NCI-H748 (cell line): ENCODE results near the gene TSGA10.
"Not testable (repeated sequence)": the region's sequence is repeated elsewhere in the genome, so short reads cannot be mapped to it uniquely, and the experiment has no call there.

ENCODE experiments used
- DNase-seq: peaks from one replicate; lab custom pipeline; 2025; ENCODE audit not compliant: unreplicated experiment; lab: John Stamatoyannopoulos, UW

TSGA10 gene

DNA sequence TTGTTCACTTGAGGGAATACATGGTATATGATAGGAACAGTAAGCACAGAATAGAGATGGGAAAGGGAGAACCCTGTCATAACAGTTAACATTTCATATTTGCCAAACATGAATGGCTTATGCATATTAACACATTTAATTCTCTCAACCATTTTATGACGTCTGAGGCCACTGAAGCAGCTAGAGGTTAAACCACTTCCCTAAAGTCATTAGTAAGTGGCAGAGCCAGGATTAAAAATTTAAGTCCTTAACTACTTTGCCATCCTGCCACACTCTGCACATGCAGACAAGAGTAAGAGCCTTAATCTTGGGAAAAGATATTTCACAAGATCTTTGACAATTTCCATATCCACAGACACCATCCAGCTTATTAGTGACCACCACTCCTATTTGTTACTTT lies 2.1 kb upstream of the TSGA10 start:
- no peak for DNase-seq

DNA sequence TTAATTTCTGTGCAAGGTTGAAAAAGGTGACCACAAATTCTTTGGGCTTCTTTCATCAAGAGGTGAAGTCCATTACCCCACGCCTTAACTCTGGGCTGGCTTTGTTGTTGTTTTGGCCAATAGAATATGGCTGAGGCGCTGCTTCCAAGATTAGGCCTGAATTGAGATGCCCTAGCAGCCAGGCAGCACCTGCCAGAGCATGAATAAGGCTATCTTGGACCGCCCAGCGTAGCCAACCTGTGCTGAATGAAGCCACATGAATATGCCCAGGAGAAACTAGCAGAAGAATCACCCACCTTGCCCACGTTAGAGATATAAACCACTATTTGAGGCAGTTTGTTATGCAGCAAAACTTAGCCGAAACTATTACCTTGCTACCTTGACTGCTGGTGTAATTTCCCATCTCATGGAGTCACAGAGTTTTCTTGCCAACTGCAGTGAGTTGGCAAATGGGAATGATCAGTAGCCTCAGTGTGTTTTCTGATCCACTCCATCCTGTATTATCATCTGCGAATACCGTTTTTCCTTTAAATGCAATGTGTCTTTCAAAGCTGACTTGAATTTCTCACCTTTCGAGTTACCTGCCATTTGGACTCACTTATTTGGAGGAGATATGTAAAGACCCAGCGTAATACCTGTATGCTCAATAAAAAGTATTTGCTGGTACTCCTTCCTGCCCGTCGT lies 679 bp downstream of the TSGA10 start:
- DNase-seq, result peak; percentile 8

DNA sequence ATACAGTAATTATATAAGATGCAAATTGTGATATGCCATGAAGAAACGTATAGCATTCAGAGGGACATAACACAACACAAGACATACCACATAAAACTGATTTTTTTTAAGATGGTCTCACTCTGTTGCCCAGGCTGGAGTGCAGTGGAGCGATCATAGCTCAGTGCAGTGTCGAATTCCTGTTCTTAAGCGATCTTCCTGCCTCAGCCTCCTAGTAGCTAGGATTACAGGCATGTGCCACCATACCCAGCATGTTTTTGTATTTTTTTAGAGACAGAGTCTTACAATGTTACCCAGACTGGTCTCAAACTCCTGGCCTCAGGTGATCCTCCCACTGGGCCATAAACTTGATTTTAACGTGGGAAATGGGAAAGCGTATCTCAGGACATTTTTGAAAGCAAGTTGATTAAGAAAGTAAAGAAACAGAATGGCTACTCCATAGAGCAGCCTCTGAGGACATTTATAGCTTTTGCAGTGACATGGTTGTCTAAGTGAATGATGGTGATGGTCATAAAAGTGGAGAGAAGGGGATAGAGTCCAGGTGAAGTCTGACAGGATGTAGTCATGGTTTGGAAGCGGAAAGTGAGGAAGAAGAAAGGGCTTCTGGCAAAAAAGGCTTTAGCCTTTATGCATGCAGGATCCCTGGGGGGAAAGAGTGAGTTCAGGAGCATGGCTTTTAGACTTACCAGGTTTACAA lies 2.4 kb downstream of the TSGA10 start:
- no peak for DNase-seq

DNA sequence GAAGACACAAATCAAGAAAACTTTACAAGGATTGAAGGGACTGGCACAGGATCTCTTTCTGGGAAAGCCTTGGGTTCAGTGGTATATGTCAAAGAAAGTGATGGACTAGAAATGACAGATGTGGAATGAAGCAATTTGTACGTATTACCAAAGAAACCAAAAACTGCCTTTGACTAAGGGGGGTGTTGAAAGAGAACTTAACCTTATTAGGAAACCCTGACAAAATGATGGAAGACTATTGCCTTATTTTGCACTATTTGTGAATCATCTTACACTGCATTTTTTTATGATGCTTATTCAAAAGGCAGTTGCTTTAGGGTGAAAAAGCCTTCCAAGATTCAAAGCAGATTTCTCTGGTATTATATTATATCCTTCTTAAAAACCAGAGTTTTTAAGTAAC lies 4.0 kb downstream of the TSGA10 start:
- DNase-seq, result no peak

DNA sequence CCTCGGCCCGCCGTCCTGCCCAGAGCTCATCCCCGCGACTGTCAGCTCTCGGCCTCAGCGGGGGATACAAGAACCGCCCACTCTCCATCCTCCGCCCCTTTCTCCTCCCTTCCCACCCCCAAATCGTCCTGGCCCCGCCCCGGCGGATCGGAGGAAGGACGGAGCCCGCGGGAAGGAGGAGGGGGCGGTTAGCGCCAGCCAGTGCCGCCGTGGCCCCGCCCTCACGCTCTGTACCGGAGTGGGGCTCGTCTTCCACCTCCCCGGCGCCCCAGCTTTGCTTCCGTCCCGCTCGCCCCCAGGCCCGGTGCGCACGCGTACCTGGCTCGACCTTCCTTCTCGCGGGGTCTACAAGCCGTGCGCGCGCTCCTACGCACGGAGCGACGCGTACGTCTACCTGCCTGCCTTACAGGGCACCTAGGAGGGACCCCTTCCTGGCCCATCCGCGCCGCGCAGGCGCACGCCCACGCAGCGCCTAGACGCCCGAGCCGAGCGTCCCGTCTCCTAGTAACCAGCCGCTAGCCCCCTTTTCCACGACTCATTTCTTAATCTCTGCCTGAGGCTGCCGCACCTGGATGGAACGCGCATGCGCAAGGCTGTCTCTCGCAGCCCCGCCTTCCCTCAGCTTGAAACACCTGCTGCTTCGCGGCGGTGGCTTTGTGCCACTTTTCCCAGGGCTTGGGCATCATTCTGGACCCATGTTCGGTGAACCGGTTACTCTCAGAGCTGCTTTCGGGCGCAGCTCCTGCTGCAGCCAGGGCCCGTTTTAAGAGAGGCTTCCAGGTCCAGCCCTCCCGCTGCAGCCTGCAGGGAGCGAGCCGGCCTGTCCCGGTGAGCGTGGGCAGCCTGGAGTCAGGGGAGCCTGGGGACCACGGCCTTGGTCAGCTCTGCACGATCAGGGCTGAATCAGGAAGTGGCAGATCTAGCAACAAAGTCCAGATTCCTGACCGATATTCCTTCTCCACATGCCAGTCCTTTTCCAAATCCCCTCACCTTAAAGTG lies 13.3 kb downstream of the TSGA10 start, which contains the start of gene C2orf15:
Gene C2orf15 (plus strand): TSS at position 598 of the 999 bp plus-strand sequence. CDS start 8,852 bp downstream, outside the sequence.
- peak; percentile 97 for DNase-seq

DNA sequence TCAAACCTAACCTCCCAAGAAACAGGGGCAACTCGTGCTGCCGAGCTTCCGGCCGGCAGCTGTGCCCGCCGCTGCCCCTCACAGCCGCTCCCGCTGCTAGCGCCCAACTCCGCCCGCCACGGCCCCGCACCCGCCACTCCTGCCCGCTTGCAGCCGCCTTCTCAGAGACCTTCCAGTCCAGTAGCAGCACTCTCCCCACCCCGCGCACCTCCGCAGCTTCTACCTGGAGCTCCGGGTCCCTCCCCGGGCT lies 14.0 kb downstream of the TSGA10 start:
- peak; percentile 84 for DNase-seq

DNA sequence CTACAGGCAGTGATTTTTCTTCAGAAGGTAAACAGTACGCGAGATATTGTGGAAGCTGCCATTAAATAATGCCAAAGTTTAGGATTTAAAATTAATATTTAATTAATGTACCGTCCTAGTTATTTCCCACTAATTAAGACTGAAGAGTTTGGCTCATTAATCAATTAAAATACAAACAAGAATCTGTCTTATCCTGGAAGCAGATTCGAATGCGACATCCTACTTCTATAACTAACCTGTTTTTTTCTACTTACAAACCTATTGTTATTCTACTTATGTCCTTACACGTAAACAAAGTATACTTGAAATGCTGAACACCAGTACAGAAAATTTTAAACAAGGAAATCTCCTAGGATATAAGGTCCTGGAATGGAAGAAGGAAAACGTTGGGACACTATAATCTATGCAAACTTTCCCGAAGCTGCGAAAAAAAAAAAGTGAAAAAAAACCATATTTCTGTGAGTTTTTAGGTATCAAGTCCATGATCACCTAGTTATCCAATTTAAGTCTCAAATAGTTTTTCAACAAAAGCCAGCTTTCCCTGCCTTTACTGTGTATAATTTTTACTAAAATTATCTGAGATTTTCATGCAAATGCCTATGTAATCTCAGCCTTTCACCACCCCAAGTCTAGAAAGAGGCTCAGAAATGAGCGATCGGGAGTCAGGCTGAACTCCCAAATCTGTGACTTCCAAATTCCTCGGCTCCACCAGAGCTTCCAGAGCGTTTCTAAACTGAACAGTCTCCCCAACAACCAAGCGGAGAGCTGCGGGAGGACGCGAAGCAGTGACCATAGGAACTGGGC lies 14.5 kb downstream of the TSGA10 start:
- DNase-seq, result no peak

DNA sequence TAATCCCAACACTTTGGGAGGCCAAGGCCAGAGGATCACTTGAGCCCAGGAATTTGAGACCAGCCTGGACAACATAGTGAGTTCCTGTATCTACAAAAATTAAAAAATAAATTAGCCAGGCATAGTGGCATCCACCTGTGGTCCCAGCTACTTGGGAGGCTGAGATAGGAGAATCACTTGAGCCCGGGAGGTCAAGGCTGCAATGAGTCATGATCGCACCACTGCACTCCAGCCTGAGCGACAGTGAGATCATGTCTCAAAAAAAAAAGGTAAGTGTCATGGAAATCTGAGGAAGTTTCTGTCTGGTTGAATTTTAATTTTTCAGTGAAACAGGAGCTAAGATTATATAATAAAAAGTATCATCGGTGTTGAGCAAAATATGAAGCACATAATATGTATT lies 15.7 kb downstream of the TSGA10 start:
- DNase-seq, result no peak

DNA sequence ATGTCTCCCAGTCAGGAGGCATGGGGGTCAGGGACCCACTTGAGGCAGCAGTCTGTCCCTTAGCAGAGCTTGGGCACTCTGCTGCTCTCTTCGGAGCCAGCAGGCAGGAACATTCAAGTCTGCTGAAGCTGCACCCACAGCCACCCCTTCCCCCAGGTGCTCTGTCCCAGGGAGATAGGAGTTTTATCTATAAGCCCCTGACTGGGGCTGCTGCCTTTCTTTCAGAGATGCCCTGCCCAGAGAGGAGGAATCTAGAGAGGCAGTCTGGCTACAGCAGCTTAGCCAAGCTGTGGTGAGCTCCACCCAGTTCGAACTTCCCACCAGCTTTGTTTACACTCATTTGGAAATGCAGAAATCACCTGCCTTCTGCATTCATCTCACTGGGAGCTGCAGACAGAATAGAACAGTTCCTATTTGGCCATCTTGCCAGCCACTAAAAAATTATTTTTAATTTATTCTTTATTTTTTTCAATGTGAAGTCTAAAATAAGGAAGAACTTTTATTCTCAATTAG lies 19.6 kb downstream of the TSGA10 start:
- not testable (repeated sequence) for DNase-seq

DNA sequence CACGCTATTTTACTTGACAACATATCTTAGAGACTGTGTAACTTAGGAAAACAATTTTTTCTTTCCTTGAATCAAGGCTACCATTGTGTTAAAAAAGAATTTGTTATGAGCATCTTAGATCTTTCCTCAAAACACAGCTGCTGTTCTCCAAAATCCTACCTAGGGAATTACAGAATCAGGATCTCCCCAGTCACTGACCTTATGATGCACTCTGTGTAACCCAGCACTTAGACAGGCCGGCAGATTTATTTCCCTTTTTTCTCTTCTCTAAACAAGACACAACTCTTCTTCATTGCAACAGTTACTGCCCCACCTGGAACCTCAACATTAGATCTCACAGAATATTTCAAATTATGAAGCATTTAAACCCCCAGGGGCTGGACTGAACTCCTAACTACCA lies 26.8 kb downstream of the TSGA10 start:
- DNase-seq, result no peak

DNA sequence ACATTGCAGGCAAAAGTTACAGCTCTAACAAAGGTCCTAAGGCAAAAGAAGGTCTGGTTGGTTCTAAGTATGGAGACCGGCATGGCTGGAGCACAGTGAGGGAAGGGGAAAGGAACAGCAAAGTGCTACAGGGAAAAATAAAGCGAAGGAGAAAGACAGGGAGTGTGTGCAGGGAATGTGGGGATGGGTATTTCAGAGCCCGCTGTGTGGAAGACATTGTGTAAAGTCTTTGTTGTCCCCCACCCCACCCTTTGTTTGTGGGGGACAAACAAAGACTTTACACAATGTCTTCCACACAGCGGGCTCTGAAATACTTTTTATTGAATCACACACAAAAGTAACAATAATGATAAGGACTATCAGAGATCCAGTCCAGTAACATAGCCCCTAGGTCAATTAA lies 42.1 kb downstream of the TSGA10 start:
- DNase-seq, result no peak

DNA sequence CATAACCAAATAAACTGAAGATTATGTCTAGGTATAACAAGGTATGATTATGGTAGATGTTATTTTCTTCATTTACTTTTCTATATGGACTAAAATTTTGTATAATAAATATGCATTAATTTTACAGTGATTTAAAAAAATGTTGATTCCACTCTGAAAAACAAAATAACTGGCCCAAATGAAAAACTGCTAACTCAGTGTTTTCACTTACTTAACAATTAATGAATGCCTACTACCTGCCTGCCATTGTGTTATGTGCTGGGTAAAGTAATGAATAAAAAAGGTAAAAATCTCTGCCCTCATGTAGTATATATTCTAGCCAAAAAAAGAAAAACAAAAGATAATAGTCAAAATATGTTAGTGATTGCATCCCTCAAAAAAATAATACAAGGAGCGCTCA lies 42.8 kb downstream of the TSGA10 start:
- DNase-seq, result no peak

DNA sequence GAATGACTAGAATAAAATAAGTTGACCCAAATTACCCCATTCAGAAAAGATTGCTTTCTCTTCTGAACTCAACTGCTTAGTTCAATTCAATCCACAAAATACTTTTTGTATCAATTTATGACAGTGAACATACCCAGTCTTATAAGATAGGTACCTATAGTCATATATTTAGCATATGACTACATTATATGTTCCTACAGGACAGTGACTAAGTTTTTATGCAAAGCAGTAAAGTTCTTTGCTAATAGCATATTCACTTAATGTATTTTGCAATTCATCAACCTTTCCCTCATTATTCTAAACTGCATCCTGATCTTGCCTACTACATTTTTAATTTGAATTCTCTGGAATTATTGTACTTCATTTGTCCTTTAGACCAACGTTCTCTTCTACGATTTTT lies 43.5 kb downstream of the TSGA10 start:
- DNase-seq, result no peak

DNA sequence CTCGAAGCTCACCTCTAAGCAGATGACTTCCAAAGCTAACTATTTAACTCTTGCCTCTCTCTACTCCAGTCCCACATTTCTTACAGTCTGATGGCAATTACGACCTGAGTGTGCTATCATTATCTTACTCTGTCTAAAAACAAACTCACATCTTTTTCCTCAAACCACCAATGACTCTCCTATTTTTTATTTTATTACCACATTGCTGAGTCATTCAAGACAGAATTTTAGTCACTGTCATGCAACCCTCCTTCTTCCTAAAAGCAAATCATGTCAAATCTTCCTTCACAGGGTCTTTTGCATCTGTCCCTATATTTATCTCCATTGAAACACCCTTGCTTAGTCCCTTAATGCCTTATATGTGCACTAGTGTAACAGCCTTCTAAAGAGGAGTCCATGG lies 47.8 kb downstream of the TSGA10 start:
- no peak for DNase-seq

DNA sequence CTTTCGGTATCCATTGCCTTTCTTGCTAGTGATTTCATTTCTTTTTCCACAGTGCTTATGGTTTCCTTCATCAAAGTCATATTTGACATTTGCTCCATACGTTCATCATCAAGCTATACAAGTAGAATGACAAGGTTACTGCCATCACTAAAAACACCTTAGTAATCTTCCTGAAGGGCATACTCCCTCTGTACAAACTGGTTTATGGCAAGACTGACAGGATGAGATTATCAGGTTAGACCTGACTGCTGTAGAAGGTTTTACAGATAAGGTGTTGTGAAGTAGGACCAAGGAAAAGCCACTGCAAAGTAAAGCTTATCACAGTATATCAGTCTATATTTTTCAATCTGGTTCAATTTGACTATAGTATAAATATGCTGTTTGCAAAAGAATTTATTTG lies 50.7 kb downstream of the TSGA10 start:
- DNase-seq, result no peak

DNA sequence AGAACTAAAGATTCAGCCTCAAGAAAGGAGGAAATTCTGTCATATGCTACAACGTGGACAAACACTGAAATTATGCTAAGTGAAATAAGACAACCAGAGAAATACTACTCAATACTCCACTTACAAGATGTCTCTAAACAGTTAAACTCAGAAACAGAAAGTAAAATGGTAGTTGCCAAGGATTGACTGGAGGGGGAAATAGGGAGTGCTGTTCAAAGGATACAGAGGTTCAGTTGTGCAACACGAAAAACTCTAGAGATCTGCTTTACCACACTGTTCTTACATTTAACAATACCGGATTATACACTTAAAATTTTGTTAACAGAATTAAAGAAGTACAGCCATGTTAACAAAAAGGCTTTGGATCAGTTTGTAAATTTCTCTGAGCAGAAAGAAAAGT lies 53.0 kb downstream of the TSGA10 start:
- no peak for DNase-seq

DNA sequence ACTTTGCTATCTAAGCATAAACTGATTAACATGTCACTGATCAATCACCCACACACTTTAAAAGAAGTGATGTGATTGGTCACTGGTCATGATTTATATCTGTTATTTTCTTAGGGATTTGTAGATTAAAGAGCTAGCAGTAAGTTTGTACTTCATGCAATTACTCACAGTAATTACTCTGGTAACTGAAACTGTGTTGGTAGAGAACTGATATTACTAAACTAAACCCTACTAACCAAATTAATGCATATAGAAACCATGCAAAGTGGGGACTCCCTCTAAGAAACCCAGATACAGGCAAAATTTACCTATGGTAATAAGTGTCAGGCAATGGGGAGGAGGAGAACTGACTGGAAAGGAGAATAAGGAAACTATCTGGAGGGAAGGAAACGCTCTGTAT lies 58.0 kb downstream of the TSGA10 start:
- DNase-seq, result no peak

DNA sequence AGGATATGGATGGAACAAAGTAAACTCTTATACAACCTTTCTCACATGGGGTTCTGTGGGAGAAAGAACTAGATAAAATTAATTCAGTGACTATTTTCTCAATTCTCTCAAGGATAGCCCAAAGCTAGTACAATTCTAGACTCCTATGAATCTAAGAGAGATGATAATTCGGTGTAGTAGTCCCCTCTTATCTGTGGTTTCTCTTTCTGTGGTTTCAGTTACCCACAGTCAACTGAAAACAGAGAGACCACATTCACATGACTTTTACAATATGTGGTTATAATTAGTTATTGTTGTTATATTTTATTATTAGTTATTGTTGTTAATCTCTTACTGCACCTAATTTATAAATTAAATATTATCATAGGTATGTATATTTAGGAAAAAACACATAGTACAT lies 66.7 kb downstream of the TSGA10 start:
- no peak for DNase-seq

DNA sequence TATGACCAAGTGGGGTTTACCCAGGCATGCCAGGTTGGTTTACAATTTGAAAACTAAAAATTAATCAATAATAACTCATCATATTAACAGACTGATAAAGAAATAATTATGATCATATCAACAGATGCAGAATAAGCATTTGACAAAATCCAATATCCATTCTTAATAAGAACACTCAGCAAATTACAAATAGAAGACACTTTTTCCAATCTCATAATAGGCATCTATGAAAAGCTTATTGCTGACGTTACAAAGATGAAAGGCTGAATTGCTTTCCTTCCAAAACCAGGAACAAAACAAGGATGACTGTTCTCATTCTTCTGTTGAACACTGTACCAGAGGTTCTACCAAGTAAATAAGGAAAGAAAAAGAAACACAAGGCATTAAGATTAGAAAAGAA lies 68.4 kb downstream of the TSGA10 start:
- no peak for DNase-seq

DNA sequence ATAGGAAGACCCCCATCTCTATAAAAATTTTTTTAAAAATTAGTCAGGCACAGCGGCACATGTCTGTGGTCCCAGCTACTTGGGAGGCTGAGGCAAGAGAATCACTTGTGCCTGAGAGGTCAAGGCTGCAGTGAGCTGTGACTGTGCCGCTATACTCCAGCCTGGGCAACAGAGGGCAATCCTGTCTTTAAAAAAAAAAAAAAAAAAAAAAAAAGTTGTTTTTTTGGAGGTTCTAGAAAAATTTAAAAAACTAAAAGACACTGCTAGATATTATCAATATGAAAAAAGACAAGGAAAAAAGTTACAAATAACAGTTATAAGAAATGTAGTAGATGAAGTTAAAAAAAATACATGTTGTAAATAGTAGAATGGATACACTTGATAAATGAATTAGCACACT lies 69.3 kb downstream of the TSGA10 start:
- no peak for DNase-seq

DNA sequence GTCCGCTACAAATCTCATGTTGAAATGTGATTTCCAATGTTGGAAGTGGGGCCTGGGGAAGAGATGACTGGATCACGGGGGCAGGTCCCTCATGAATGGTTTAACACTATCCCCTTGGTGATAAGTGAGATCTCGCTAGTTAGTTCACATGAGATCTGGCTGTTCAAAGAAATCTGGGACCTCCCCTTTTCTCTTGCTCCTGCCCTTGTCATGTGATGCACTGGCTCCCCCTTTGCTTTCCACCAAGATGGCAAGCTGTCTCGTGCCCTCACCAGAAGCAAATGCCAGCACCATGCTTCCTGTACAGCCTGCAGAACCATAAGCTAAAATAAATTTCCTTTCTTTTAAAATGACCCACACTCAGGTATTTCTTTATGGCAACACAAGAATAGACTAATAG lies 70.5 kb downstream of the TSGA10 start:
- DNase-seq, result no peak
